Forelimb muscle (tissue), 1 donor: ENCODE data around the gene FASTK. TPM values are rescaled to one million over a fixed set of nuclear protein-coding genes. Genes with fewer than 3 reads are reported as not detected.
"Not testable (repeated sequence)": the region's sequence is repeated elsewhere in the genome, so short reads cannot be mapped to it uniquely, and the experiment has no call there.

ENCODE experiments used
- DNase-seq: peaks from one replicate; pipeline ENCODE4 v3.0.0-alpha.2; 2013; ENCODE audit warnings: low read depth
- polyA plus RNA-seq: library from polyadenylated mRNA; unstranded; fragments of 120-200 nt; gene quantifications from one replicate; pipeline ENCODE4 v1.2.1, GENCODE V29; 2013; ENCODE audit not compliant: insufficient read length

FASTK gene
- polyA plus RNA-seq, 1 donor: 67.0 TPM

DNA sequence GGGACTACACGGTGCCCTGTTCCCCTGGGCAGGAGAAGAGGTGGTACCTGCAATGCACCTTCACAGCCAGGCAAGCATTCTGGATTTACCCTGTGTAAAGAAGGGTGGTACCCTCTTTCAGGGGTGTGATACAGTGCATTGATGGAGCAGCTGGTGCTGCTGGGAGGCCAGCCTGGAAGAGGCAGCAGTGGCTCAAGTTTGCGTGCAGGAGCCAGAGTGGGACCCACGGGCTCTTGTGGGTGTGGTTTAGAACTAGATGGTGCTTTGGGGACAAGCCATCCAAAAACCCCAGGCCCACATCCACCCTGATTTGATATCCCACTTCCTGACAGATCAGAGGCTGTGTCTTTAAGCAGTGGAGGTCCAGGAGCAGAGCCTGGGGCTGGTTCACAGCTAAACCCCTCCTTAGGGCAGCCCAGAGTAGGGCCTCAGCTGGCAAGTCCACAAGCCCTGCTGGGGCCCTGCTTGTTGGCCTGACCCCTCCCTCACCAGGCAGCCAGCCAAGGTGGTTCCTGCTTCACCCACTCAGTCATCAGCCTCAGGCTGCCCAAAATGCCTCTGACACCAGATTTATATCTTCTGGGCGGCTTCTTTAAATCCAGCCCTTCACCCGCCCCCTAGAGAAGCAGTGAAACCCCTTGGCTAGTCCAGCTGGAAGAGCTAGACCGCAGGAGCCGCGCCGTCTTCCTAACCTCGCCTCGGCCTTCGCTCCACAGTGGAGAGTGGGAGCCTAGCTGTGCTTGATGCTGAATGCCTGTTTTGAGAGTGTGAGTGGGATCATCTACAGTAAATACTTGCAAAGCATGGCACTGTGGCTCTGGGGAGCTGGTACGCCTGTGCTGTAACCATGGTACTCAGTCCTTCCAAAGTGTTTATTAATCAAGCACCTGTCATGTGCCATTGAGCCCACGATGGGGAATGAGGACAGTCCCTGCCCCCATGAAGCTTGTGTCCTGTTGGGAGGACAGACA lies 33.7 kb downstream of the FASTK start:
- no peak for DNase-seq

DNA sequence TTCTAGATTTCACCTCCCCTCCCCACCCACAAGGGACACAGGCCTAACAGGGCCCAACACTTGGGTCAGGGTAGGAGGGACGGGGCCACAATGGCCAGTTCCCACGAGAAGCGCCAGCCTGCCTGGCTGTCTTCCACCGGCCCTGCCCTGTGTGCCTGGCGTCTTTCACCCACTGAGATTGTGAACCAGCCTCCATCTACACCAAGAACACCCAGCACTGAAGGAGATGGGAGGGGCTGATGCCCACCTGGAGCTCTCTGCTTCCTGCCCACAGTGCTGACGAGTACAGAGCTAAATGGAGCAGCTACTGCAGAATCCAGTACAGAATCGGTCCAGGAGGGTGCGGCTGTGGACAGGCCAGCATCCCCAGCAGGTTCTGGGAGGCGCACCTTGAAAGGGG lies 34.6 kb downstream of the FASTK start:
- no peak for DNase-seq

- no peak for DNase-seq
These were observed 35.3 kb downstream of the FASTK start for GRCh38 chr7:151045262-151045661.

- no peak for DNase-seq
These were observed 36.6 kb downstream of the FASTK start for GRCh38 chr7:151043959-151044358.

- not testable (repeated sequence) for DNase-seq
These were observed 37.2 kb downstream of the FASTK start for GRCh38 chr7:151043449-151043848.

DNA sequence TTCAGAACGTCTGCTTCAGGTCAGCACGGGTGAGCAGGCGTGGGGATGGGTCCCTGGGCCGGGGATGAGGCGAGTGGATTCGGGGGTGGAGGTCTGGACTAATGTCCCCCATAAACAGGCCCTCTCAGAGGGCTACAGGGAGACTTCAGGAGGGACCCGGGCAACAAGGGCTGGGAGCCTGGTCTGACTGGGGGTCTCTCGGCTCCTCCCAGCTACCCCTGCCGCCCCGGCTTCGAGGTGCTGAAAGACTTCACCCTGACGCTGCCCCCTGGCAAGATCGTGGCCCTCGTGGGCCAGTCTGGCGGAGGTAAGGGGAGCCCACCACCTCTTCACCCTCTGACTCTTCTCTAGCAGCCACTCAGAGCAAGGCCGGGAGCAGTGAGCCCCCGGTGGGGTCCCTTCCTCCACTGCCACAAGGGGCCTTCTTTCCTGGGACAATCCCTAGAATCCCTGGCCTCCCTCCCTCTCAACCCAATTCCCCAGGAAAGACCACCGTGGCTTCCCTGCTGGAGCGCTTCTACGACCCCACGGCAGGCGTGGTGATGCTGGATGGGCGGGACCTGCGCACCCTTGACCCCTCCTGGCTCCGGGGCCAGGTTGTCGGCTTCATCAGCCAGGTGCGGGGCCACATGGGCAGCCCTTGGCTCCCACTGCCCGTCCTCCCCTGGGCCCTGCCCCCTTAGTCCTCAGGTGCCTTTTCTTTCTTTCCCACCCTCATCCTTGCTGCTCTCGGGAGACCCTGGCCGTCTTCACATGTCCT lies 39.8 kb downstream of the FASTK start:
- no peak for DNase-seq

DNA sequence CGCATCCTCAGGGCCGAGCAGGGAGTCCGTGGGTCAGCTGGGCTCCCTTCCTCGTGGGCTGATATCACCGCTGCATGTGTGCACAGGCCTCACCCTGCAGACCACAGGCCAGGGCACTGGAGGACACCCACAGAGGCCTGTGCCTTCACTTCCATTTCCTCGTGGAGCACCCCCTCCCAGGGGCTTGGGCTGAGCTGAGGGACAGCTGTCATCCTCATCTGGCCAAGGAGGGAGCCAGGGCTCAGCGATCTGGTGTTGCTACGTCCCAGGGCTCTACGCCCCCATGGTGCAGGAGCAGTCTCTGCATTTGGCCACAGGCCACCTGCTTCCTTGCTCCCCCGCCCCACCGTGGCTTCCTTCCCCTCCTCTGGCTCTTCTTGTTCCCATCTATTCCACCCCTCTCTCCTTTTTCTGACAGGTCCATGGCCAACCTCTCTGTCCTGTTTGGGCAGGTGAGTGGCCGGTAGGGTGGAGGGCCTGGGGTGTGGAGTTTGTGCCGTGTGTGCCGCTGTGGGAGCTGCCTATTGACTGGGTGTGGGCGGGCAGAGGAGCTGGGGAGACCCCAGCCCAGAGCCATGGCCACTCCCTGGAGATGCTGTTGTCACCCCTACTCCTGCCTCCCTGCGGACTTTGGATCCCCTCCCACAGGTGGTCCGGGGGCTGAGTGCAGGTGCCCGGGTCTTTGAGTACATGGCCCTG lies 40.6 kb downstream of the FASTK start:
- DNase-seq: no peak

GRCh38 chr7:151038951-151039849 lies 41.4 kb downstream of the FASTK start:
- no peak for DNase-seq

- no peak for DNase-seq
These were observed 44.7 kb downstream of the FASTK start for GRCh38 chr7:151035902-151036301.

GRCh38 chr7:151035026-151035717 lies 45.4 kb downstream of the FASTK start:
- no peak for DNase-seq

DNA sequence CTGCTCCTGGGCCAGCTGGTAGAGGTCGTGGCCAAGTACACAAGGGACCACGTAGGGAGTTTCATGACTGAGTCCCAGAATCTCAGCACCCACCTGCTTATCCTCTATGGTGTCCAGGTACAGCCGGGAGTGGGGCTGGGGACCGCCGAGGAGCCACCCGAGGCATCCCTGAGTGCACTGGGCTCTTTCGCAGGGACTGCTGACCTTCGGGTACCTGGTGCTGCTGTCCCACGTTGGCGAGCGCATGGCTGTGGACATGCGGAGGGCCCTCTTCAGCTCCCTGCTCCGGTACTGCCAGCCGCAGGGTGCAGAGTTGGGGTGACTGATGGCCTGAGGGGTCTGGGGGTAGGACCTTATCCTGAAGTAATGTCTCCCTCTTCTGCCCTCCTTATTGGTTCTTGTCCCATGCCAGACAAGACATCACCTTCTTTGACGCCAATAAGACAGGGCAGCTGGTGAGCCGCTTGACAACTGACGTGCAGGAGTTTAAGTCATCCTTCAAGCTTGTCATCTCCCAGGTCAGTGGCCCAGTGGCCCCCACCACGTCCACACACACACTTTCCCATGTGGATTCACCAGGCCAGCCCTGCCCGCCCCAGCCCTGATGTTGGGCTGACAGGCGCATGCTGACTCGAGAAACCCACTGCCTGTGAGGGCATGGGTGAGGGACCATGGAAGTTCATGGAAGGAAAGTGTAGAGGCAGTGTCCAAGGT lies 46.1 kb downstream of the FASTK start:
- no peak for DNase-seq

DNA sequence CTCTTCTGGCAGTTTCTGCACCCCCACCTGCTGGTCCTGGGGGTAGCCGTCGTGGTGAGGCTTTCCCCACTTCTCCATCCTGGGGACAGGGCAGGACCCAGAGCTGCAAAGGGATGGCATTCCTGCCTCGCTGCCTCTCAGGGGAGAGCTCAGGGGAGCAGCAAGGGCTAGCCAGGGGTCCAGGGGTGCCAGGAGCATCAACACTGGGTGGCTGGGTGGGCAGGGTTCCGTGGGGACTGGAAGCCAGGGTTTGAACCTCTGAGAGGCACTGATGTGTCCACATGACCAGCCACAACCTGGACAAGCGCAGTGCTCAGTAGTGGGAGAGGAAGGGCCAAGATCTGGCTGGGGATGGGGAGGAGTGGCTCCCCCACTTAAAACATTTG lies 46.8 kb downstream of the FASTK start:
- no peak for DNase-seq

DNA sequence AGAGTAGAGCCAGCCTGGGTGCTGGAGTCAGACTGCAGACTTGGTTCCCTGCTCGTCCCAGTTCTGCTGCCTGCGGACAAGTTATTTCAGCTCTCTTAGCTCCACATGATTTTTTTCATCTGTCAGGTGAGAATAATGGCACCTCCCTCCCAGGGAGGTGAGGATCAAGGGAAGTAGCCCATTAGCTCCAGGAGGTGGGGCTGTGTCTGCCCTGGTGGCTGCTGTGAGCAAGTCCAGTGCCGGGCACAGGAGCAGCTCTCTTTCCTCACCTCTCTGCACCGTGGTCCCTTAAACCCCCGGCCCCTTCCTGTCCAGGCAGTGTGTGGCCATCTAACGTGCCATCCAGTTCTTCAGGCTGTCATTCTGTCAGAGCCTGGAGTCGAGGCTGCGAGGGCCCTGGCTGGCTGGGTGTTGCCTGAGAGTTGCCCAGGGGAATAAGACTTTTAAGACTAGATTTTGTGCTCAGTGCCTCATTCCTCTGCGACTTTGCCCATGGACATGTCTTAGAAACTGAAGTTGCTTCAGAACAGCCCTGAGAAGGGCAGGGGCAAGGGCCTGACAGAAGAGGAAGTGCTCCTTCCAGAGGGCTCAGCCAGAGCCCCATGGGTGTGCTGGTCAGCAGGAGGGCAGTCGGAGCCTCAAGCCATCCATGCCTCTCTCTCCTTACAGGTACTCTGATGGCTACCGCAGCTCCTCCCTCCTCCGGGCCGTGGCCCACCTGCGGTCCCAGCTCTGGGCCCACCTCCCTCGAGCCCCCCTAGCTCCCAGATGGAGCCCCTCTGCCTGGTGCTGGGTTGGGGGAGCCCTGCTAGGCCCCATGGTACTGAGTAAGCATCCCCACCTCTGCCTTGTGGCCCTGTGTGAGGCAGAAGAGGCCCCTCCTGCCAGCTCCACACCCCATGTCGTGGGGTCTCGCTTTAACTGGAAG lies 47.4 kb downstream of the FASTK start:
- DNase-seq: no peak

GRCh38 chr7:151031011-151031410 lies 49.6 kb downstream of the FASTK start:
- DNase-seq: no peak

GRCh38 chr7:151028948-151029501 lies 51.6 kb downstream of the FASTK start:
- DNase-seq: no peak

GRCh38 chr7:151028131-151028947 lies 52.3 kb downstream of the FASTK start, which contains the start of gene ABCB8:
Gene ABCB8, plus strand, starts transcription at chr7:151028450. Its CDS starts 66 bp downstream, at chr7:151028516.
- peak; percentile 100 for DNase-seq

- DNase-seq: not testable (repeated sequence)
These were observed 52.9 kb downstream of the FASTK start for GRCh38 chr7:151027728-151028130.
